Glutamatergic neuron (in vitro differentiated cells): ENCODE data around the gene AMZ2. TPM values are rescaled to one million over a fixed set of nuclear protein-coding genes. Genes with fewer than 3 reads are reported as not detected.
"Not testable (repeated sequence)": the region's sequence is repeated elsewhere in the genome, so short reads cannot be mapped to it uniquely, and the experiment has no call there.

Experiments
- DNase-seq: peaks from one replicate; pipeline ENCODE4 v3.0.0; 2022
- H3K27ac Mint-ChIP-seq: one replicate; pipeline ENCODE4 v1.8.0; 2020; ENCODE audit warnings: mild to moderate bottlenecking, mixed read lengths, inconsistent platforms; ENCODE audit not compliant: unreplicated experiment
- H3K27me3 Mint-ChIP-seq: one replicate; pipeline ENCODE4 v1.8.0; 2020; ENCODE audit warnings: mild to moderate bottlenecking, moderate library complexity, mixed read lengths, inconsistent platforms; ENCODE audit not compliant: unreplicated experiment
- H3K36me3 Mint-ChIP-seq: one replicate; pipeline ENCODE4 v1.8.0; 2020; ENCODE audit warnings: mild to moderate bottlenecking, mixed read lengths, inconsistent platforms; ENCODE audit not compliant: unreplicated experiment
- H3K4me1 Mint-ChIP-seq: one replicate; pipeline ENCODE4 v1.8.0; 2020; ENCODE audit warnings: mild to moderate bottlenecking, low read depth, mixed read lengths, inconsistent platforms; ENCODE audit not compliant: unreplicated experiment
- H3K4me3 Mint-ChIP-seq: one replicate; pipeline ENCODE4 v1.8.0; 2020; ENCODE audit warnings: mild to moderate bottlenecking, mixed read lengths, inconsistent platforms; ENCODE audit not compliant: unreplicated experiment
- H3K9me3 Mint-ChIP-seq: one replicate; pipeline ENCODE4 v1.8.0; 2020; ENCODE audit warnings: mild to moderate bottlenecking, moderate library complexity, mixed read lengths, inconsistent platforms; ENCODE audit not compliant: unreplicated experiment
- total RNA-seq: library from RNA; stranded (reverse); fragmentation: NEBNext Ultra II Directional; extraction: Animal tissue kit (Norgen Biotek cat#: 25700); gene quantifications from one replicate; pipeline ENCODE4 v1.2.1, GENCODE V29; 2021; ENCODE audit not compliant: unreplicated experiment
- TF ChIP-seq, protein P1 (sequence below): fragments of 200-600 bp; sonication (generic); IDR thresholded peaks from one replicate; pipeline ENCODE4 v1.5.0; 2021; ENCODE audit not compliant: partially characterized antibody, unreplicated experiment

AMZ2 gene
- total RNA-seq, 1 donor from 2014 or later, result 68.5 TPM

DNA sequence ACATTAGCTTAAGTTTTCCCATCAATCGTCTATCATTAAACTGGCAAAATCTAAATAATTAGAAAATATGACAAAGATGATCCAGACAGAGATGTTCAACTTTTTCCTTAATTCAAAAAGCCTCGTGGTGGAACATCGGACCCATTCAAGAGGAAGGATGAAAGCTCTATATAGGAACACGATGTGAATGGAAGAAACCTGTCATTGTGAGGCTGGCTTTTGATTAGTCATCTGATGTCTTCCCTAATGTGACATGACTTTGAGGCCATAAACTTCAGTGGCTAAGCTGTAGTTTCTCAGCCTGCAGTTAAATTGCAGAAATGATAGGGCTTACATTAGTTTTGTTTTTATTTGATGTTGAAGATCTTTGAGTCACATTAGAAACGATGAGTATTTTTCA is 1.0 kb downstream of the AMZ2 start:
- H3K4me3 Mint-ChIP-seq, result peak overlapping the region; percentile 86
- no peak for DNase-seq
- peaks cover 6% of the 10 kb centered on the region for H3K9me3 Mint-ChIP-seq
- H3K27me3 Mint-ChIP-seq, result peaks cover 6% of the 10 kb centered on the region
- peak overlapping the region; percentile 57 for H3K27ac Mint-ChIP-seq
- peaks cover 5% of the 10 kb centered on the region for H3K4me1 Mint-ChIP-seq
- peaks cover 5% of the 10 kb centered on the region for H3K36me3 Mint-ChIP-seq
- TF ChIP-seq, protein P1, sequence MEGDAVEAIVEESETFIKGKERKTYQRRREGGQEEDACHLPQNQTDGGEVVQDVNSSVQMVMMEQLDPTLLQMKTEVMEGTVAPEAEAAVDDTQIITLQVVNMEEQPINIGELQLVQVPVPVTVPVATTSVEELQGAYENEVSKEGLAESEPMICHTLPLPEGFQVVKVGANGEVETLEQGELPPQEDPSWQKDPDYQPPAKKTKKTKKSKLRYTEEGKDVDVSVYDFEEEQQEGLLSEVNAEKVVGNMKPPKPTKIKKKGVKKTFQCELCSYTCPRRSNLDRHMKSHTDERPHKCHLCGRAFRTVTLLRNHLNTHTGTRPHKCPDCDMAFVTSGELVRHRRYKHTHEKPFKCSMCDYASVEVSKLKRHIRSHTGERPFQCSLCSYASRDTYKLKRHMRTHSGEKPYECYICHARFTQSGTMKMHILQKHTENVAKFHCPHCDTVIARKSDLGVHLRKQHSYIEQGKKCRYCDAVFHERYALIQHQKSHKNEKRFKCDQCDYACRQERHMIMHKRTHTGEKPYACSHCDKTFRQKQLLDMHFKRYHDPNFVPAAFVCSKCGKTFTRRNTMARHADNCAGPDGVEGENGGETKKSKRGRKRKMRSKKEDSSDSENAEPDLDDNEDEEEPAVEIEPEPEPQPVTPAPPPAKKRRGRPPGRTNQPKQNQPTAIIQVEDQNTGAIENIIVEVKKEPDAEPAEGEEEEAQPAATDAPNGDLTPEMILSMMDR, result no peak

DNA sequence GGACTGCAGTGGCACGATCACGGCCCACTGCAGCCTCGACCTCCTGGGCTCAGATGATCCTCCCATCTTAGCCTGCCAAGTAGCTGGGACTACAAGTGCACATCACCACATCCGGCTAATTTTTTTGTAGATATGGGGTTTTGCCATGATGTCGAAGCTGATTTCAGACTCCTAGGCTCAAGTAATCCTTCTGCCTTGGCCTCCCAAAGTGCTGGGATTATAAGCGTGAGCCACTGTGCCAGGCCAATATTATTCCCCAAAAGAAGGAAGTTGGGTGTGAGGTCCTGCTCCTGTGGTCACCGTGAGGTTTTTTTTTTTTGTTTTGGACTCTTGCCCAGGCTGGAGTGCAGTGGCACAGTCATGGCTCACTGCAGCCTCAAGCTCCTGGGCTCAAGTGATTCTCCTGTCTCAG is 1.5 kb downstream of the AMZ2 start:
- H3K9me3 Mint-ChIP-seq, result peaks cover 6% of the 10 kb centered on the region
- peaks cover 5% of the 10 kb centered on the region for H3K4me1 Mint-ChIP-seq
- no peak overlapping the region for H3K27ac Mint-ChIP-seq

DNA sequence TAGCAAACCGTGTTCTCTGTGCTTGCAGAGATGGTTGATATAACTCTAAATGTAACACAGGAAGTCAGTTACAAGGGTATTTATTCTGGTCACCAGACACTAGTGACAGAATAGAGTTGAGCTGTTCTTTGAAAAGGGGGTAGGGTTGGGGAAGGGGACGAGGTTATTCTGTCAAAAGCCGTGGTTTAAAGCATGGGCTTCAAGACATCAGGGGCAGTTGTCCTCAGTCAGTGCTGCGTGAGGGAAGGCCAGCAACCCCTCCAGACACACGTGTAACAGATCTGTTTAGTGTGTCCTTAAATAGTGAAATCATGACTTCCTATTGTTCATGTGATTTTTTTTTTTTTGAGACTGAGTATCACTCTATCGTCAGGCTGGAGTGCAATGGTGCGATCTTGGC is 5.6 kb downstream of the AMZ2 start:
- not testable (repeated sequence) for H3K4me3 Mint-ChIP-seq, H3K27me3 Mint-ChIP-seq, H3K9me3 Mint-ChIP-seq, H3K27ac Mint-ChIP-seq, H3K4me1 Mint-ChIP-seq, DNase-seq, H3K36me3 Mint-ChIP-seq

More for the DNA sequence above, 1.5 kb downstream of the AMZ2 start:
- peak overlapping the region; percentile 86 for H3K4me3 Mint-ChIP-seq
- H3K36me3 Mint-ChIP-seq, result peaks cover 5% of the 10 kb centered on the region
- peaks cover 8% of the 10 kb centered on the region for H3K27me3 Mint-ChIP-seq
- no peak for DNase-seq
- TF ChIP-seq, protein P1, result no peak

DNA sequence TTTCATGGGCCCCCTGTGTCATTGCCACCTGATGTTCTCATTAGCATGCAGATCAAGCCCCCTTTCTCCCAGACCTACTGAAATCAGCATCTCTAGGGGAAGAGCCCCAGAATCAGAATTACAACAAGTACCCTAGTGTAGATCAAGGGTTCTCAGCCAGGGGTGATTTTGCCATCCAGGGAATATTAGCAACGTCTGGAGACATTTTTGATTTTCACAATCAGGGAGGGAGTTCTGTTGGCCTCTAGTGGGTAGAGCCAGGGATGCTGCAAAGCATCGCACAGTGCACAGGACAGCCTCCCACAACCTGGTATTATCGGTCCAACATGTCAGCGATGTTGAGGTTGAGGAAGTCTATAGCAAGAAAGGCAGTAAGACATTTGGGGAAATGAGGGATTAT is 7.3 kb downstream of the AMZ2 start:
- TF ChIP-seq, protein P1, result no peak
- H3K27me3 Mint-ChIP-seq, result peaks cover 9% of the 10 kb centered on the region
- no peak overlapping the region for H3K27ac Mint-ChIP-seq
- H3K4me3 Mint-ChIP-seq, result no peak overlapping the region
- no peaks in the 10 kb centered on the region for H3K9me3 Mint-ChIP-seq
- no peak for DNase-seq
- no peaks in the 10 kb centered on the region for H3K36me3 Mint-ChIP-seq
- peaks cover 8% of the 10 kb centered on the region for H3K4me1 Mint-ChIP-seq

DNA sequence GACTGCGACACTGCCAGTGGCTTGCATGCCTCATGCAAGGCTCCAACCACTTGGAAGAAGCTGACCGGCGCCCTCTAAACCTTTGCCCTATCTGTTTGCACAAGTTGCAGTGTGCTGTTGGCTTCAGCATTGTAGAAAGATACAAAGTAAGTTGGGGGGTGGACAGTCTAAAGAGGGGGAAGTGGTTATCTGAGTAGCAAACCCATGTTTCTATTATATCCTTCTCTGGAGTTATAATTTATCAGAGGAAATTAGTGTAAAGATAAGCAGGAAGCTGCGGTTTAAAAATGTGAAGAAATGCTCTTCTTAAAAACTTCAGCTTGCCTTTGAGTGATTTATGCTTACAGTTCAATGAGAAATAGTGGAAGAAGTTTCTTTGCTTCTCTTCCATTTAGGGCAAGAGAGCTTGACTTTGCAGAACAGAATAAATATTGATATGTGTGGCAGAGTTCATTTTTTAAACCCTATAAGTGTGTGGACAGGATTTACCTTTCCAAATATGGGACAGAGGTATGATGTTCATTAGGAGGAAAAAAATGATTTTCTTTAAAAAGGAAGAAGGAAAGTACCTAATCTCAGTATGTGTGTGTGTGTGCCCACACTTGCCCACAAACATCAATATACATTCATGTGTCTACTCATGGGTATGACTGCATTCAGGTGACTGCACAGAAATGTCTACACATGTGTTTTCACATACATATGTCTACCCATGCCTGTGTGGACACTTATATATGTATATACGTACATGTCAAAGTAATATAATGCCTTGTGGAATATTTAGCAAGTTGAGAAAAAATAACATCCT is 8.1 kb downstream of the AMZ2 start:
- no peaks in the 10 kb centered on the region for H3K36me3 Mint-ChIP-seq
- DNase-seq, result no peak
- no peak overlapping the region for H3K4me3 Mint-ChIP-seq
- TF ChIP-seq, protein P1, result no peak
- peaks cover 8% of the 10 kb centered on the region for H3K4me1 Mint-ChIP-seq
- no peak overlapping the region for H3K27ac Mint-ChIP-seq
- H3K9me3 Mint-ChIP-seq, result no peaks in the 10 kb centered on the region
- peaks cover 8% of the 10 kb centered on the region for H3K27me3 Mint-ChIP-seq

DNA sequence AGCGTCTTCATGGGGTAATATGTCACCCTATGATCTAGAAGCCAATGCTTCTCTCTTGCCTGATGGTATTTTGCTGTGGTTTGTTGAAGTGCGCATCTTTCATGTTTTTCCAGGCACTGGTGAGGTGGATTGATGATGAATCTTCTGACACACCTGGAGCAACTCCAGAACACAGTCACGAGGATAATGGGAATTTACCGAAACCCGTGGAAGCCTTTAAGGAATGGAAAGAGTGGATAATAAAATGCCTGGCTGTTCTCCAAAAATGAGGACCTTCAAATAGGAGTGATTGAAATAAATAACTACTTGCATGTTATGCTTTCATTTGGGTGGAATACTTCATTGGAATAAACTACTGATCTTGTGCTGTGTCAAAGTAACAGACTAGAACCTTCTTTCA is 8.9 kb downstream of the AMZ2 start:
- DNase-seq, H3K36me3 Mint-ChIP-seq, H3K4me3 Mint-ChIP-seq, H3K9me3 Mint-ChIP-seq, H3K27me3 Mint-ChIP-seq, H3K27ac Mint-ChIP-seq: not testable (repeated sequence)
- H3K4me1 Mint-ChIP-seq, result peaks cover 12% of the 10 kb centered on the region
